GM12878 (cell line): ENCODE measurements around the gene PCDH1. TPM values are rescaled to one million over a fixed set of nuclear protein-coding genes. Genes with fewer than 3 reads are reported as not detected.

Experiments
- ATAC-seq: fragments of 200-7000 bp; cut with Tn5 transposase; 3 replicates; pipeline ENCODE4 v1.9.1; 2020; ENCODE audit warnings: mild to moderate bottlenecking, moderate library complexity
- BruUV-seq: library from RNA; stranded (reverse); fragments of 400-500 nt; replicated peaks from 2 replicates; lab custom pipeline; 2021; lab: Mats Ljungman, UMichigan
- CTCF ChIA-PET: fragments of 300-600 bp; sonication (Branson Sonifier 250); formaldehyde crosslinking; extraction: SDS; loops from one replicate; lab custom pipeline; 2021; ENCODE audit warnings: inconsistent platforms; lab: Yijun Ruan, JAX
- POLR2A ChIA-PET: fragments of 350-600 bp; formaldehyde crosslinking; extraction: SDS; loops from one replicate; lab custom pipeline; 2021; ENCODE audit warnings: inconsistent platforms; lab: Charles Lee
- RAD21 ChIA-PET: fragments of 300-600 bp; sonication (Branson Sonifier 250); formaldehyde crosslinking; loops from one replicate; lab custom pipeline; 2023; ENCODE audit warnings: antibody characterized with exemption; ENCODE audit not compliant: unreplicated experiment; lab: Charles Lee
- SMC1A ChIA-PET: fragments of 300-600 bp; sonication (Branson Sonifier 250); formaldehyde crosslinking; loops from one replicate; lab custom pipeline; 2023; ENCODE audit not compliant: unreplicated experiment, uncharacterized antibody; lab: Charles Lee
- DNase-seq: peaks from one replicate; pipeline ENCODE4 v3.0.0-alpha.2; 2011; ENCODE audit warnings: low read depth, low spot score
- FAIRE-seq: peaks from 3 replicates; lab custom pipeline; 2011; peaks lifted over from hg19 to GRCh38; lab: Jason Lieb, UNC
- H2AFZ ChIP-seq: 2 replicates; pipeline ENCODE4 v1.6.0; 2011; ENCODE audit warnings: low read depth, low read length, control low read depth; ENCODE audit not compliant: control insufficient read depth
- H3K27ac ChIP-seq: 2 replicates; pipeline ENCODE4 v1.5.1; 2011; ENCODE audit warnings: control low read depth; ENCODE audit not compliant: control insufficient read depth, insufficient read depth
- H3K27me3 ChIP-seq, 2 experiments: replicated peaks in 1 of 2; 2 replicates each; pipeline versions ENCODE4 v1.6.0 to v1.6.1; 2011; ENCODE audit warnings: low read length in 1 of 2; ENCODE audit not compliant: control insufficient read depth in 2 of 2, insufficient read depth in 2 of 2
- H3K36me3 ChIP-seq, 2 experiments: 2 replicates each; pipeline ENCODE4 v1.5.1; 2011; ENCODE audit warnings: low read length in 1 of 2; ENCODE audit not compliant: control insufficient read depth in 2 of 2, insufficient read depth in 2 of 2
- H3K4me1 ChIP-seq: 2 replicates; pipeline ENCODE4 v1.6.1; 2011; ENCODE audit warnings: mild to moderate bottlenecking, low read length, moderate library complexity, mixed read lengths; ENCODE audit not compliant: control insufficient read depth, insufficient read depth
- H3K4me2 ChIP-seq: 2 replicates; pipeline ENCODE4 v1.6.0; 2011; ENCODE audit warnings: control low read depth; ENCODE audit not compliant: control insufficient read depth, insufficient read depth
- H3K4me3 ChIP-seq: fragments of 200-600 bp; sonication (generic); 2 replicates; pipeline ENCODE4 v1.5.1; 2016
- H3K79me2 ChIP-seq: 2 replicates; pipeline ENCODE4 v1.6.0; 2011; ENCODE audit warnings: low read length; ENCODE audit not compliant: control insufficient read depth, insufficient read depth
- H3K9ac ChIP-seq: 2 replicates; pipeline ENCODE4 v1.8.0; 2011; ENCODE audit warnings: low read length, control low read depth, mixed read lengths; ENCODE audit not compliant: control insufficient read depth, insufficient read depth
- H3K9me3 ChIP-seq: replicated peaks from 3 replicates; pipeline ENCODE4 v1.5.1; 2011; ENCODE audit warnings: mild to moderate bottlenecking, low read length; ENCODE audit not compliant: control insufficient read depth, insufficient read depth
- H4K20me1 ChIP-seq: 2 replicates; pipeline ENCODE4 v1.6.0; 2011; ENCODE audit not compliant: control insufficient read depth, insufficient read depth
- BHLHE40 ChIP-seq, 2 experiments: fragments of 450-650 bp in 1 of 2; IDR thresholded peaks; 2 replicates each; pipeline ENCODE4 v1.6.1; 2011 to 2017; ENCODE audit warnings: low read depth in 2 of 2, borderline replicate concordance in 1 of 2, improper control_type of control experiment in 1 of 2, low read length in 1 of 2, mild to moderate bottlenecking in 1 of 2
- BRCA1 ChIP-seq: IDR thresholded peaks from 2 replicates; pipeline ENCODE4 v1.6.1; 2011; ENCODE audit warnings: low read depth, low read length, improper control_type of control experiment
- CBX5 ChIP-seq: sonication (generic); IDR thresholded peaks from 2 replicates; pipeline ENCODE4 v1.6.1; 2016; ENCODE audit warnings: low read depth, moderate library complexity, mild to moderate bottlenecking, inconsistent platforms
- ESRRA ChIP-seq: IDR thresholded peaks from 2 replicates; pipeline ENCODE4 v1.6.1; 2012; ENCODE audit warnings: mild to moderate bottlenecking, low read length, improper control_type of control experiment
- IRF4 ChIP-seq: IDR thresholded peaks from 2 replicates; pipeline ENCODE4 v1.6.1; 2011; ENCODE audit warnings: low read depth, low read length
- JUNB ChIP-seq: IDR thresholded peaks from 2 replicates; pipeline ENCODE4 v1.6.1; 2016; ENCODE audit warnings: antibody characterized with exemption, mild to moderate bottlenecking
- NR2C2 ChIP-seq: IDR thresholded peaks from 2 replicates; pipeline ENCODE4 v1.6.1; 2011; ENCODE audit warnings: borderline replicate concordance, low read depth; ENCODE audit not compliant: control insufficient read depth, insufficient read length
- PKNOX1 ChIP-seq: fragments of 450-650 bp; IDR thresholded peaks from 2 replicates; pipeline ENCODE4 v1.6.1; 2016; ENCODE audit warnings: mild to moderate bottlenecking
- SREBF1 ChIP-seq: IDR thresholded peaks from 2 replicates; pipeline ENCODE4 v1.6.1; 2012; ENCODE audit warnings: mild to moderate bottlenecking, low read length
- SUZ12 ChIP-seq: fragments of 200-600 bp; sonication (generic); IDR thresholded peaks from one replicate; pipeline ENCODE4 v1.6.1; 2018; ENCODE audit warnings: antibody characterized with exemption, mild to moderate bottlenecking; ENCODE audit not compliant: unreplicated experiment
- USF2 ChIP-seq: IDR thresholded peaks from 2 replicates; pipeline ENCODE4 v1.6.1; 2011; ENCODE audit warnings: low read depth, low read length, improper control_type of control experiment, borderline replicate concordance
- YY1 ChIP-seq: IDR thresholded peaks from 2 replicates; pipeline ENCODE4 v1.6.1; 2011; ENCODE audit warnings: low read depth, mild to moderate bottlenecking, low read length
- WGBS: methylation state at CpG from one replicate; pipeline ENCODE4 v1.1.6; 2016; ENCODE audit warnings: low lambda C conversion rate; ENCODE audit not compliant: insufficient replicate concordance, insufficient coverage; ENCODE audit errors: missing lambda C conversion rate; 5-methylcytosine and 5-hydroxymethylcytosine counted together
- in situ Hi-C: fragments of 300-500 bp; cut with MboI; formaldehyde crosslinking; loops from 9 replicates; pipeline ENCODE4 v1.14.3; 2018; ENCODE audit warnings: mixed read lengths
- intact Hi-C: fragments of 100-400 bp; cut with micrococcal nuclease; formaldehyde crosslinking; loops from one replicate; pipeline ENCODE4 v1.14.2; 2022; ENCODE audit not compliant: unreplicated experiment
- polyA plus RNA-seq, 11 experiments: library from polyadenylated mRNA; depleted of rRNA in 4 of 11; unstranded in 6 of 11; stranded (reverse) in 5 of 11; fragments of >200 nt; fragmentation: Nextera tagmentation in 4 of 11; fragmentation: Illumina TruSeq in 1 of 11; extraction: Ambion mirVana in 4 of 11; extraction: Trizol in 1 of 11; gene quantifications; 1 replicate in 1 of 11; 2 replicates in 10 of 11; pipeline versions ENCODE4 v1.2.1 to v1.2.3, GENCODE V29; 2011 to 2016; ENCODE audit warnings: inconsistent platforms in 2 of 11, missing spikeins in 2 of 11, low read depth in 1 of 11
- total RNA-seq, 4 experiments: library from RNA; depleted of rRNA in 3 of 4; stranded (reverse); fragments of >200 nt in 3 of 4; fragmentation: Illumina TruSeq in 1 of 4; extraction: Trizol in 1 of 4; gene quantifications; 2 replicates each; pipeline versions ENCODE4 v1.2.1 to v1.2.3, GENCODE V29; 2013 to 2021
- TF ChIP-seq, protein P1 (sequence below): fragments of 450-650 bp; IDR thresholded peaks from 2 replicates; pipeline ENCODE4 v1.6.1; 2016; ENCODE audit warnings: mild to moderate bottlenecking
- TF ChIP-seq, protein P2 (sequence below): fragments of 450-650 bp; IDR thresholded peaks from 2 replicates; pipeline ENCODE4 v1.6.1; 2017; ENCODE audit warnings: mild to moderate bottlenecking, moderate library complexity

PCDH1 gene
- total and polyA plus RNA-seq, 10 of the 15 experiments (the other 5 are each of a cell fraction or from before 2014, with no cell fraction given) = 0.07 to 0.36 (median 0.16) TPM; not detected in 7

- no peaks in the 10 kb centered on the region for H3K79me2 ChIP-seq
- SMC1A ChIA-PET = interaction anchor here (0.7 to 4.2 kb wide), 15 partner anchors 12 to 192 kb away, joined by 3 to 39 read pairs (median 4); no protein-coding TSS in a partner anchor
- H3K4me3 ChIP-seq = peak overlapping the region; percentile 28; the same call in 1 of the 2 replicates
- RAD21 ChIA-PET = interaction anchor here (0.6 to 5.0 kb wide), 19 partner anchors 11 to 776 kb away, joined by 3 to 67 read pairs (median 4); partner anchors contain the start of gene DELE1
- ATAC-seq (peak; percentile 89), FAIRE-seq (peak; percentile 97), DNase-seq (peak; percentile 71)
- no peak overlapping the region for H3K27ac ChIP-seq
- H3K4me2 ChIP-seq = peak overlapping the region; percentile 5
- no TSS peak for BruUV-seq
- POLR2A ChIA-PET = interaction anchor here (0.6 to 1.8 kb wide), 3 partner anchors 45 to 287 kb away, joined by 3 to 7 read pairs (median 4); partner anchors contain the start of gene DELE1
- peaks cover 37% of the 10 kb centered on the region for H3K4me1 ChIP-seq
- 0 out of 2 replicates have a peak, but pooled peaks cover 3% of the 10 kb centered on the region for H4K20me1 ChIP-seq
- H3K9me3 ChIP-seq = no peaks in the 10 kb centered on the region
- in situ Hi-C loops = no loop called here
- H3K27me3 ChIP-seq = peaks cover 22 to 32% of the 10 kb centered on the region in 2 experiments
- no peak overlapping the region for H3K9ac ChIP-seq
- no peaks in the 10 kb centered on the region for H3K36me3 ChIP-seq
- intact Hi-C loops = loop anchor here (1.0 to 10.0 kb wide), 4 partner anchors 67 to 266 kb away; no protein-coding TSS in a partner anchor
- CTCF ChIA-PET = interaction anchor here (0.6 to 7.3 kb wide), 47 partner anchors 9 to 820 kb away, joined by 3 to 97 read pairs (median 5); partner anchors contain the start of genes DELE1, HDAC3, RELL2 and RNF14
- H2AFZ ChIP-seq = no peak overlapping the region; the same call in 1 of the 2 replicates
- WGBS = 6% methylated on average over 37 of the region's 40 CpGs
- TF ChIP-seq, protein P1, sequence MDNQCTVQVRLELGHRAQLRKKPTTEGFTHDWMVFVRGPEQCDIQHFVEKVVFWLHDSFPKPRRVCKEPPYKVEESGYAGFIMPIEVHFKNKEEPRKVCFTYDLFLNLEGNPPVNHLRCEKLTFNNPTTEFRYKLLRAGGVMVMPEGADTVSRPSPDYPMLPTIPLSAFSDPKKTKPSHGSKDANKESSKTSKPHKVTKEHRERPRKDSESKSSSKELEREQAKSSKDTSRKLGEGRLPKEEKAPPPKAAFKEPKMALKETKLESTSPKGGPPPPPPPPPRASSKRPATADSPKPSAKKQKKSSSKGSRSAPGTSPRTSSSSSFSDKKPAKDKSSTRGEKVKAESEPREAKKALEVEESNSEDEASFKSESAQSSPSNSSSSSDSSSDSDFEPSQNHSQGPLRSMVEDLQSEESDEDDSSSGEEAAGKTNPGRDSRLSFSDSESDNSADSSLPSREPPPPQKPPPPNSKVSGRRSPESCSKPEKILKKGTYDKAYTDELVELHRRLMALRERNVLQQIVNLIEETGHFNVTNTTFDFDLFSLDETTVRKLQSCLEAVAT = peak; percentile 47; the same call in 1 of the 2 replicates
- TF ChIP-seq YY1 (peak; percentile 64), BHLHE40 (IDR thresholded peaks at IDR 0.05; ENCODE audit: borderline replicate concordance in 1 of 2, low read depth in 2 of 2, low read length in 1 of 2) (peak; percentile 72 to 79; a peak in 3 of 4 replicates), NR2C2 (no peak), CBX5 (0 out of 2 replicates have a peak, but pooled peaks have one; percentile 76), PKNOX1 (peak; percentile 30; the same call in 1 of the 2 replicates), ESRRA (0 out of 2 replicates have a peak, but pooled peaks have one; percentile 23), SREBF1 (no peak), JUNB (no peak), USF2 (no peak), SUZ12 (peak; percentile 75), BRCA1 (no peak), IRF4 (peak; percentile 77; the same call in 1 of the 2 replicates)
- TF ChIP-seq, protein P2, sequence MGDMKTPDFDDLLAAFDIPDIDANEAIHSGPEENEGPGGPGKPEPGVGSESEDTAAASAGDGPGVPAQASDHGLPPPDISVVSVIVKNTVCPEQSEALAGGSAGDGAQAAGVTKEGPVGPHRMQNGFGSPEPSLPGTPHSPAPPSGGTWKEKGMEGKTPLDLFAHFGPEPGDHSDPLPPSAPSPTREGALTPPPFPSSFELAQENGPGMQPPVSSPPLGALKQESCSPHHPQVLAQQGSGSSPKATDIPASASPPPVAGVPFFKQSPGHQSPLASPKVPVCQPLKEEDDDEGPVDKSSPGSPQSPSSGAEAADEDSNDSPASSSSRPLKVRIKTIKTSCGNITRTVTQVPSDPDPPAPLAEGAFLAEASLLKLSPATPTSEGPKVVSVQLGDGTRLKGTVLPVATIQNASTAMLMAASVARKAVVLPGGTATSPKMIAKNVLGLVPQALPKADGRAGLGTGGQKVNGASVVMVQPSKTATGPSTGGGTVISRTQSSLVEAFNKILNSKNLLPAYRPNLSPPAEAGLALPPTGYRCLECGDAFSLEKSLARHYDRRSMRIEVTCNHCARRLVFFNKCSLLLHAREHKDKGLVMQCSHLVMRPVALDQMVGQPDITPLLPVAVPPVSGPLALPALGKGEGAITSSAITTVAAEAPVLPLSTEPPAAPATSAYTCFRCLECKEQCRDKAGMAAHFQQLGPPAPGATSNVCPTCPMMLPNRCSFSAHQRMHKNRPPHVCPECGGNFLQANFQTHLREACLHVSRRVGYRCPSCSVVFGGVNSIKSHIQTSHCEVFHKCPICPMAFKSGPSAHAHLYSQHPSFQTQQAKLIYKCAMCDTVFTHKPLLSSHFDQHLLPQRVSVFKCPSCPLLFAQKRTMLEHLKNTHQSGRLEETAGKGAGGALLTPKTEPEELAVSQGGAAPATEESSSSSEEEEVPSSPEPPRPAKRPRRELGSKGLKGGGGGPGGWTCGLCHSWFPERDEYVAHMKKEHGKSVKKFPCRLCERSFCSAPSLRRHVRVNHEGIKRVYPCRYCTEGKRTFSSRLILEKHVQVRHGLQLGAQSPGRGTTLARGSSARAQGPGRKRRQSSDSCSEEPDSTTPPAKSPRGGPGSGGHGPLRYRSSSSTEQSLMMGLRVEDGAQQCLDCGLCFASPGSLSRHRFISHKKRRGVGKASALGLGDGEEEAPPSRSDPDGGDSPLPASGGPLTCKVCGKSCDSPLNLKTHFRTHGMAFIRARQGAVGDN = 0 out of 2 replicates have a peak, but pooled peaks have one; percentile 26
These were observed 658 bp upstream of the PCDH1 start for GRCh38 chr5:141878711-141879425.
